Subcutaneous abdominal adipose tissue (tissue), 5 donors: Measurements from ENCODE around the gene SCFD2.
A peak's percentile ranks its signal among the peaks of the same experiment; 100 is the strongest.

Experiments
- H3K27ac ChIP-seq: one replicate; pipeline ENCODE4 v1.7.0; 2013; ENCODE audit warnings: low read depth, mild to moderate bottlenecking, inconsistent platforms, low read length, moderate library complexity
- H3K27me3 ChIP-seq, 5 donors: one replicate each; pipeline ENCODE4 v1.7.0; 2013; ENCODE audit warnings: low read length in 5 of 5, inconsistent platforms in 1 of 5; ENCODE audit not compliant: control insufficient read depth in 5 of 5, insufficient read depth in 4 of 5
- H3K36me3 ChIP-seq, 5 donors: one replicate each; pipeline ENCODE4 v1.7.0; 2013; ENCODE audit warnings: low read length in 5 of 5; ENCODE audit not compliant: control insufficient read depth in 5 of 5, insufficient read depth in 5 of 5
- H3K4me1 ChIP-seq, 5 donors: one replicate each; pipeline ENCODE4 v1.7.0; 2013; ENCODE audit warnings: low read length in 5 of 5, mild to moderate bottlenecking in 3 of 5, moderate library complexity in 1 of 5; ENCODE audit not compliant: control insufficient read depth in 5 of 5, insufficient read depth in 5 of 5
- H3K4me3 ChIP-seq, 5 donors: one replicate each; pipeline ENCODE4 v1.7.0; 2013; ENCODE audit warnings: low read length in 5 of 5, low read depth in 1 of 5
- H3K9ac ChIP-seq, 5 donors: one replicate each; pipeline ENCODE4 v1.7.0; 2013; ENCODE audit warnings: low read length in 5 of 5, mild to moderate bottlenecking in 4 of 5, moderate library complexity in 3 of 5
- H3K9me3 ChIP-seq, 5 donors: one replicate each; pipeline ENCODE4 v1.7.0; 2013; ENCODE audit warnings: low read length in 5 of 5; ENCODE audit not compliant: control insufficient read depth in 5 of 5
- donor health status: healthy.
- donor health status: healthy.
- donor health status: healthy.
- donor health status: healthy.
- donor health status: healthy.

SCFD2 gene

GRCh38 chr4:53014881-53015280, 351.0 kb downstream of the SCFD2 start:
- no peak overlapping the region for H3K27ac ChIP-seq
- H3K4me1 ChIP-seq, result peaks cover 0 to 44% (median 27%) of the 10 kb centered on the region in 5 donors
- no peaks in the 10 kb centered on the region for H3K9me3 ChIP-seq
- no peaks in the 10 kb centered on the region for H3K27me3 ChIP-seq
- H3K36me3 ChIP-seq, result no peaks in the 10 kb centered on the region
- no peak overlapping the region for H3K9ac ChIP-seq
- H3K4me3 ChIP-seq, result no peak overlapping the region

GRCh38 chr4:53013873-53014775, 351.7 kb downstream of the SCFD2 start:
- Histone ChIP-seq H3K4me3 (no peak overlapping the region), H3K9ac (no peak overlapping the region), H3K4me1 (peaks cover 0 to 37% (median 20%) of the 10 kb centered on the region in 5 donors), H3K27ac (no peak overlapping the region), H3K9me3 (no peaks in the 10 kb centered on the region), H3K36me3 (no peaks in the 10 kb centered on the region), H3K27me3 (no peaks in the 10 kb centered on the region)

DNA sequence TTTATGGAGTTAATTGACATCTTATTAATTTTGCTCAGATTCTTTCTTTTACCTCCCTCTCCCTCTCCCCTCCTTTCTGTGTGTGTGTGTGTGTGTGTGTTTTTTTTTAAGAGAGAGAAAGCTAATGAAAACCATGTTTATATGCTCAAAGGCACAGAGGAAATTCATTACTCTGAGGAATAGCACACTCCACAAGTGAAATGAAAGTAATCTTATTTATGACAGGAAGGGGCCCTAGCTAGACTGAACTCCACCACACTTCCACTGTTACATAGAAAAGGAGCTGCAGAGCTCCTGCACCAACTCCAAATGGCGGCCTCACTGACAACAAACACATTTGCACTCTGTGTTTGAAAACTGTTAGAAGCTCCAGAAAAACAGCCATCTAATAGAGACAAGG, 353.1 kb downstream of the SCFD2 start:
- Histone ChIP-seq H3K27ac (peak overlapping the region; percentile 11), H3K9me3 (no peaks in the 10 kb centered on the region), H3K36me3 (no peaks in the 10 kb centered on the region), H3K4me3 (peak overlapping the region in 2 of 5 donors; percentile 3 to 25), H3K4me1 (peaks cover 0 to 31% (median 18%) of the 10 kb centered on the region in 5 donors), H3K9ac (peak overlapping the region in 1 of 5 donors; percentile 23), H3K27me3 (no peaks in the 10 kb centered on the region)

- H3K9me3 ChIP-seq, result no peaks in the 10 kb centered on the region
- H3K36me3 ChIP-seq, result no peaks in the 10 kb centered on the region
- no peak overlapping the region for H3K9ac ChIP-seq
- H3K27ac ChIP-seq, result no peak overlapping the region
- peaks cover 0 to 28% (median 18%) of the 10 kb centered on the region in 5 donors for H3K4me1 ChIP-seq
- H3K27me3 ChIP-seq, result no peaks in the 10 kb centered on the region
- H3K4me3 ChIP-seq, result no peak overlapping the region
Measured at GRCh38 chr4:53011259-53011905, 354.5 kb downstream of the SCFD2 start.

DNA sequence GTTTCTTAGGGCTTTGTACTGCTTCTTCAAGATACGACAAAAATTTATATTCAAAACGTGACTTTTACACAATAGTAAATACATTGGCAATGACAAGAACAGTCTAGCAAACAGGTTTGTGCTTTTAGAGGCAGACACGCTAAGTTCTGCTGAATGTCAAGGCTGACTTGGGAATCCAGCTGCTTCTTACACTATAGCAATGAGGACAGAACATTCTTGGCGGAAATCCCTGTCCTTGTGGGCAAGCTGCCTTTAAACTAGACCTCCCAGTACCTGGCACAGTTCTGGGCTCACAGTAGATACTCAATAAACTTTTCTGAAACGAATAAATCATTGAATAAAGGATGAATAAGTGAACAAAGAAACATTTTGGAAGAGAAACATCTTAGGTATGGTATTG, 355.5 kb downstream of the SCFD2 start:
- H3K36me3 ChIP-seq, result no peaks in the 10 kb centered on the region
- H3K4me1 ChIP-seq, result peaks cover 0 to 28% (median 16%) of the 10 kb centered on the region in 5 donors
- no peak overlapping the region for H3K4me3 ChIP-seq
- H3K9me3 ChIP-seq, result no peaks in the 10 kb centered on the region
- no peaks in the 10 kb centered on the region for H3K27me3 ChIP-seq
- H3K27ac ChIP-seq, result no peak overlapping the region
- no peak overlapping the region for H3K9ac ChIP-seq

GRCh38 chr4:53009824-53010223, 356.0 kb downstream of the SCFD2 start:
- no peaks in the 10 kb centered on the region for H3K9me3 ChIP-seq
- no peaks in the 10 kb centered on the region for H3K36me3 ChIP-seq
- no peaks in the 10 kb centered on the region for H3K27me3 ChIP-seq
- no peak overlapping the region for H3K27ac ChIP-seq
- H3K9ac ChIP-seq, result no peak overlapping the region
- no peak overlapping the region for H3K4me3 ChIP-seq
- H3K4me1 ChIP-seq, result peaks cover 0 to 28% (median 16%) of the 10 kb centered on the region in 5 donors

DNA sequence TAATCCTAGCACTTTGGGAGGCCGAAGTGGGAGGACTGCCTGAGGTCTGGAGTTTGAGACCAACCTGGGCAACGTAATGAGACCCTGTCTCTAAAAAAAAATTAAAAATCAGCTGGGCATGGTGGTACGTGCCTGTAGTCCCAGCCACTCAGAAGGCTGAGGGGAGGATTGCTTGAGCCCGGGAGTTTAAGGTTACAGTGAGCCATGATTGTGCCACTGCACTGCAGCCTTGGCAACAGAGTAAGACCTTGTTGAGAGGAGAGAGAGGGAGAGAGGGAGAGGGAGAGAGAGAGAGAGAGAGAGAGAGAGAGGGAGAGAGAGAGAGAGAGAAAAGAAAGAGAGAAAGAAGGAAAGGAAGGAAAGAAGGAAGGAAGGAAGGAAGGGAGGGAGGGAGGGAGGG, 358.8 kb downstream of the SCFD2 start:
- Histone ChIP-seq H3K4me1 (peaks cover 0 to 12% (median 11%) of the 10 kb centered on the region in 5 donors), H3K27ac (no peak overlapping the region), H3K4me3 (no peak overlapping the region)

DNA sequence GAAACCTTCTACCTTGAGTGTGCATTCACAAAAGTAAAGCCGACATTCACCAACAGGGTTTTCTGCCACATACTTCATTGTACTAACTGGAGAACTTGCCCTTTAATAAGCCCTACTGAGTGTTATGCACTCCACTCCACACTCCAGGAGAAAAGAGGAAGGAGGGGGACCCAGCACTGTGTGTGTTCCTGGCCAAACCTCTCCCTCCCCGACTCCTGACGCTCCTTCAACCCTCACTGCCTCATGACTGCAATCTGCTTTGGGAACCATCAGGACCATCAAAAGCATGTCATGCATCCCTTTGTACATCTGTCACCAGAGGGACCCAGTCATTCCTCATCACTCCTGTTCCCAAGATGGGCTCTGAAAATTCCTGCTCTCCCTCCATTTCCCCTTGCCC, 360.1 kb downstream of the SCFD2 start:
- H3K36me3 ChIP-seq, result no peaks in the 10 kb centered on the region
- no peak overlapping the region for H3K27ac ChIP-seq
- H3K27me3 ChIP-seq, result no peaks in the 10 kb centered on the region
- peaks cover 0 to 11% (median 4%) of the 10 kb centered on the region in 5 donors for H3K4me1 ChIP-seq
- no peaks in the 10 kb centered on the region for H3K9me3 ChIP-seq
- no peak overlapping the region for H3K4me3 ChIP-seq
- H3K9ac ChIP-seq, result no peak overlapping the region

More for the DNA sequence above, 358.8 kb downstream of the SCFD2 start:
- H3K36me3 ChIP-seq, result no peaks in the 10 kb centered on the region
- no peaks in the 10 kb centered on the region for H3K9me3 ChIP-seq
- H3K9ac ChIP-seq, result no peak overlapping the region
- no peaks in the 10 kb centered on the region for H3K27me3 ChIP-seq

- Histone ChIP-seq H3K9ac (no peak overlapping the region), H3K27ac (no peak overlapping the region), H3K4me1 (peaks cover 0 to 5% (median under 1%) of the 10 kb centered on the region in 5 donors), H3K36me3 (no peaks in the 10 kb centered on the region), H3K9me3 (no peaks in the 10 kb centered on the region), H3K4me3 (no peak overlapping the region), H3K27me3 (no peaks in the 10 kb centered on the region)
Measured at GRCh38 chr4:53005149-53005546, 360.7 kb downstream of the SCFD2 start.

DNA sequence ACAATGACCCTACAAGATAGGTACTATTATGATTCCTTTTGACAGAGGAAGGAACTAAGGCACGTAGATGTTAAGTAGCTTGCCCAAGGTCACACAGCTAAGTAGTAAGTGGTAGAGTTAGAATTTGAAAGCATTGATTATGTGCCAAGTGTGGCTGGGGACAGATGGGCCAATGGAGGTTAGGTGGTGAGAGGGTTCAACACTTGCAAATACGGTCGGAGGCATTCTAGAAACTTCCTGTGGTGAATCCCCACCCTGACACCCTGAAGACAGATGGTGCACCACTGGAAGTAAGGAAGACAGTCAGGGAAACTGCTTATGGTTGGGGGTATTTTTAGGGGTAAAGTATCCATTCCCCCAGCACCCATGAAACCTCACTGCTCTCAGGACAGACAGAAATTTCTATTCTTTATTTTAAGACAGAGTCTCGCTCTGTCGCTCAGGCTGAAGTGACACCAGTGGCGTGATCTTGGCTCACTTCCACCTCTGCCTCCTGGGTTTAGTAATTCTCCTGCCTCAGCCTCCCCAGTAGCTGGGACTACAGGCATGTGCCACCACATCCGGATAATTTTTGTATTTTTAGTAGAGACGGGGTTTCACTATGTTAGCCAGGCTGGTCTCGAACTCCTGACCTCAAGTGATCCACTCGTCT, 361.2 kb downstream of the SCFD2 start:
- H3K4me1 ChIP-seq, result peaks cover 0 to 4% (median 0%) of the 10 kb centered on the region in 5 donors
- no peak overlapping the region for H3K9ac ChIP-seq
- no peaks in the 10 kb centered on the region for H3K27me3 ChIP-seq
- no peak overlapping the region for H3K27ac ChIP-seq
- no peaks in the 10 kb centered on the region for H3K9me3 ChIP-seq
- no peaks in the 10 kb centered on the region for H3K36me3 ChIP-seq
- no peak overlapping the region for H3K4me3 ChIP-seq
